Erythroblast (primary cell): ENCODE results near the gene CABP1.
A peak's percentile ranks its signal among the peaks of the same experiment; 100 is the strongest.
"Not testable (repeated sequence)": the region's sequence is repeated elsewhere in the genome, so short reads cannot be mapped to it uniquely, and the experiment has no call there.

Source experiments
- DNase-seq, 2 experiments: peaks; one replicate each; lab custom pipeline; 2025; lab: John Stamatoyannopoulos, UW
- GATA1 ChIP-seq: IDR thresholded peaks from 2 replicates; pipeline ENCODE4 v1.6.1; 2011; ENCODE audit warnings: low read depth, mild to moderate bottlenecking, control low read depth, low read length, moderate library complexity
- POLR2A ChIP-seq: IDR thresholded peaks from 2 replicates; pipeline ENCODE4 v1.6.1; 2011; ENCODE audit warnings: mild to moderate bottlenecking, low read length

CABP1 gene

DNA sequence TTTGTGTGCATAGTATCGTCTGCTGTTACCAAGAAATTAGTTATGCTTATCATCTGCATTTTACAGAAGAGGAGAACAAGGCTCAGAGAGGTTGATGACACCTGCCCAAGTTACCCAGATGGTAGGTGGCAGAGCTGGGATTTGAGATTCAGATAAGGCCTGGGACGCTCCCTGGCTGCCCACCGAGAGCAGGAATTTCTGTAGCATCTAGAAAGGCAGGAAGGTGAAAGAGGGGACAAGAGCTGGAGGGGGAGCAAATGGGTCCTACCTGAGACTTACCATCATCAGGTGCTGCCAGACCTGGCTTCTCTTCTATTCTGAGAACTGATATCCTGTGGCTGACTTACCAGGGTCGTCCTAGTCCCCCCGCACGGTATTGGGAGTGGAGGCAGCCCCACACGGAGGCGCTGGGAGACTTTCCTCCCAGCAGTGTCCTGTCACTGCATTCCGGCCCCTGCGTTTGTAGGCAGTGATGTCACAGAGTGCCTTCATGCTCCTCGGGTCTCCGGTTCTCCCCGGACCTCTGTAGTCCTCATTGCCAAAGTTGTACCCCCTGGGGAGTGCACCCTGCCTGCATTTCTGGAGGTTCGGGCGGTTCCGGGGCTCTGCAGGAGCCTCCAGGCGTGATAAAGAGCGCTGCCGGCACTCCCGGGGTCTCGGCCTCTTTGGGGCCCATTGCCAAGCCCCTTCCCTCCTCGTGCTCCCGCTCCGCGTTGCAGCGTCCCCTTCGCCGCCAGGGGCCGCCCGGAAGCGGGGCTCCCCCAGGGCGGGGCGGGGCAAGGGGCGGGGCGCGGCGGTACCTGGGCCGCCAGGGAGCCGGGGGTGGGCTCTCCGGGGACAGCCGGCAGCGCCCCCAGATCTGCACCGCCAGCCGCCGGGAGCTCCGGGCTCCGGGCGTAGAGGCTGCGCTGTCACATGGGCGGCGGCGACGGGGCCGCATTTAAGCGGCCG lies at the start of gene CABP1:
TSS of gene CABP1 (plus strand) at position 856 of the 951 bp plus-strand sequence. CDS start at position 916, 60 bp downstream.
- no peak for TF ChIP-seq GATA1
- no peak for TF ChIP-seq POLR2A
- peak; percentile 23 to 46 for DNase-seq

DNA sequence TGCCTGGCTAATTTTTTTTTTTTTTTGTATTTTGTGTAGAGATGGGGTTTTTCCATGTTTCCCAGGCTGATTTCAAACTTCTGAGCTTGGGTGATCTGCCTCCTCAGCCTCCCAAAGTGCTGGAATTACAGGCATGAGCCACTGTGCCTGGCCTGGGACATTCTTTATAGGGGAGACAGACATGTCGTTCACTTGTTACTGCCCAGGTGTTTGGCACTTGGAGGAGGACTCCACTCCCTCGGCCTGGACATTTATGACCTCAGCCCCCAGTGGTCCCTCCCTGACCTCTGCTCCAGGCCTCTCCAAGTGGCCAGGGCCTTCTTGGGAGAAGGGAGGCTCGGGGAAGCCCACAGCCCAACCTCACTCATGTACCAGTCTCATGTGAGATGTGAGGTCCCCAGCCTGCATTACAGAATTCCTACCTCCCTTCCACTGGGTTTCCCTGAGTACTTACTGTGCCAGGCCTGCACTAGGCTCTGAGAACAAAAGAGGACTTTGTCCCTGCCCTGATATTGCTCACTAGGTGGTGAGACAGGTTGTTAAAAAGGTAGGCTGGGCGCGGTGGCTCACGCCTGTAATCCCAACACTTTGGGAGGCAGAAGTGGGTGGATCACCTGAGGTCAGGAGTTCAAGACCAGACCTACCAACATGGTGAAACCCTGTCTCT lies 49.6 kb upstream of the CABP1 start:
- no peak for TF ChIP-seq GATA1
- no peak for TF ChIP-seq POLR2A
- no peak for DNase-seq

DNA sequence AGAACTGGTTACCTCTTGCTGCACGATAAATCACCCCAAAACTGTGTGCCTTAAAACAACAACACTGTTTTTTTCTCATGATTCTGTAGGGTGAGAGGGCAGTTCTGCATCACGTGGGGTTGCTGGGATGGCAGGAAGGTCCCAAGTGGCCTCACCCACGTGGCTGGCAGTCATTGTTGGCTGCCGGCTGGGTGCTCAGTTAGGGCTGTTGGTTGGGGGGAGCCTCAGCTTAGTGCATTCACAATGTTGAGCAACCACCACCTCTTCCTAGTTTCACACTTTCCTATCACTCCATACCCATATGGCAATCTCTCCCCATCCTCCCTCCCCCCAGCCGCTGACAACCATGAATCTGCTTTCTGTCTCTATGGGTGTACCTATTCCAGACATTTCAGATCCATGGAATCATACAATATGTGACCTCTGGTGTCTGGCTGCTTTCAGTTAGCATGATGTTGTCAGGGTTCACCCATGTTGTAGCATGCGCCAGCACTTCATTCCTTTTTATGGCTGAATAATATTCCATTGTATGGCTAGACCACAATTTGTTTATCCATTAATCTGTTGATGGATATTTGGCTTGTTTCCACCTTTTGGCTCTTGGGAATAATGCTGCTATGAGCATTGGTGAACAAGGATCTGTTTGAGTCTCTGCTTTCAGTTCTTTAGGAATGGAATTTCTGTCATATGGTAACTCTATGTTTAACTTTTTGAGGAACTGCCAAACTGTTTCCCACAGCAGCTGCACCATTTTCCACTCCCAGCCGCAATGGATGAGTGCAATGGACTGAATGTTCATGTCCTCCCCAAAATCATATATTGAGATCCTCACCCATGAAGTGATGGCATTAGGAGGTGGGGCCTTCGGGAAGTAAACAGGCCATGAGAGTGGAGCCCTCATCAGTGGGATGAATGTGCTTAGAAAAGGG lies 48.0 kb upstream of the CABP1 start:
- DNase-seq: no peak
- TF ChIP-seq GATA1 (no peak), POLR2A (no peak)

DNA sequence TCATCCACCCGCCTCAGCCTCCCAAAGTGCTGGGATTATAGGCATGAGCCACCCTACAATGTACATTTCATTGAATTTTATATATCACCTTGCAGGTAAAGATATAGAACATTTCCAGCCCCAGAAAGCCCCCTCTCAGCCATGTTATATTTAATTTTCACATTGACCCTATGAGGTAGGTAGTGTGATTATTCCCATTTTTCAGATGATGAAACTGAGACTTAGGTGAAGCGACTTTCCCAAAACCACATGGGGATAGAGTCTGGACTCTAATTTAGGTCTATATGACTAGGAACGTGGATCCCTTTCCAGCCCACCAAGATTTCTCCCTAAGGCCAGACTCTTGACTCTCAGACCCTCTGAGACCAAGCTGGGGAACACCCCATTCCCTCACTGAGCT lies 43.5 kb upstream of the CABP1 start:
- TF ChIP-seq POLR2A (no peak), GATA1 (no peak)
- DNase-seq: no peak

DNA sequence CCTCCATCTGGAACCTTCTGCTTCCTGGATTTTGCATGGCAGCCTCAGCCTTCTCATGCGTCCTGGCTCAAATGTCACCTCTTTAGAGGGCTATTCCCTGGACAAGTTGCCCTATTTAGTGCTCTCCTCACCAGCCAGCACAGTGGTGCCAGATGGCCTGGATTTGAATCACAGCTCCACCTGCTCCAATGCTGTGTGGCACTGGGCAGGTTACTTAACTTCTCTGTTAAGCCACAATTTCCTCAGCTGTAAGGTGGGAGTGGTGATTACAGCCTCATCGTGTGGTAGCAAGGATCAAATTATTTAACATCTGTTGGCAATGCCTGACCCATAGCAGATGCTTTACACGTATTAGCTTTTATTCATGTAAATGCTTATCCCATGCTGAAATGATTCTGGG lies 42.6 kb upstream of the CABP1 start:
- DNase-seq: no peak
- TF ChIP-seq POLR2A: no peak
- TF ChIP-seq GATA1: no peak

DNA sequence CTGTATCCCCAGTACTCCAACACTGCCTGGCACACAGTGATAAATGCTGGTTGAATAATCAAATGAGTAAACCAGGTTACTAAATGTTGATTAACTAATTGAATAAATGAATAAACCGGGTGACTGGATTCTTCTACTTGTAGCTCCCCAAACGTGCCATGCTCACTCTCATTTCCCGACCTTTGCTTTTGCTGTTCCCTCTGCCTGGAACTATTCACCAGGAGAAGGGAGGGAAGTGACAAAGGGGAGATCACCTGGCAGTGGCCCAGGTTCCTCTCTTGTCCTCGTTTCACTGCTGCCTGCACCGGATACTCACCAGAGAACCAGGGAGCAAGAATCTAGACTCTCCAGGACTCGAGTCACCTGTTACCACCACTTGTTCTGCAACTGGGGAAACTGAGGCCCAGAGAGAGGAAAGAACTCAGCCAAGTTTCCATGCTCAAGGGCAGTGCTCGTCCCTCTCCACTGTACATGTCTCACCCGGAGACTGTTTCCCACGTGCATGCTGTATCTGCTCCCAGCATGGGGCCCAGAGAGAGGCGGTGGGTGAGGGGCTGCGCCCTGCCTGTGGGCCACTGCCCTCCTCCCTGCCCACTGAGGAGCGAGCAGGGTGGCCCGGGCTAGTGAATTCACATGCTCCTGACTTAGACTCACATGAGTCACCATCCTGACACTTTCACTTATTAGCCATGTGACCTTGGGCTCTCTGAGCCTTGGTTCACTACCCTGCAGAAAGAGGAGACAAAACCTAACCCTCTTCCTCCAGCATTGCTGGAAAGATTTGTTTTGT lies 41.6 kb upstream of the CABP1 start:
- TF ChIP-seq POLR2A: no peak

DNA sequence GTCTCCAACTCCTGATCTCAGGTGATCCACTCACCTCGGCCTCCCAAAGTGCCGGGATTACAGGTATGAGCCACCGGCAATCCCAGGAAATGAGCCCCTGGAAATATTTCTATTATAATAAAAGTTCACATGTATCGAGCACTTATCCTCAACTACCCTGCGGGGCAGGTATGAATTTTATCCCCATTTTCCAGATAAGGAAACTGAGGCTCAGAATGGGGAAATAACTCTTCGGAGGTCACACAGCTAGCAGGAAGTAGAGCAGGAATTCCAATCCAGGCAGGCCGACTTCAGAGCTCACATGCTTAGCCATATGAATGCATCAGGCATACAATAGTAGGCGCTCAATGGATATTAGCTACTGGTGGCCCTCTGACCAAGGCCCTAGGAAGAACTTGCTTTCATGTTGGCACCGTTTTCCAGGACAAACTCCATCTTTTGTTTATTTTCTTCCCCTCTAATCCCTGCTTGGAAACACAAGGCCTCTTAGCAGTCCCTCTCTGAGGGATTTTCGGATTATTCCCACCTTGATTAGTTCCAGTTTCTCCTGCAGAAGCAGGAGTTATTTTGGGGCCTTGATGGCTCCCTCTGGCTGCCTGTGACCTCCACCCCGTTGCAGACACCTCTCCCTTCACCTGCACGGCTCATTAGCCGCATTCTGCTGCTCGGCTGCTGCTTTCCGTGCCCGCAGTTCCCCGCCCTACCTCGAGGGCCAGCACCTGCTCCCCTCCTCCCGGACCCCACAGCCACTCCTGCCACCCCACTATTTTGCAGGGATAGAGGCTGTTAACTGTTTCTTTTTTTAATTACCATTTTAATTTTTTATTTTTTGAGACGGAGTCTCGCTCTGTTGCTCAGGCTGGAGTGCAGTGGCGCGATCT lies 40.5 kb upstream of the CABP1 start:
- no peak for TF ChIP-seq GATA1
- TF ChIP-seq POLR2A: no peak
- no peak for DNase-seq

More for the DNA sequence above, 41.6 kb upstream of the CABP1 start:
- DNase-seq: no peak

DNA sequence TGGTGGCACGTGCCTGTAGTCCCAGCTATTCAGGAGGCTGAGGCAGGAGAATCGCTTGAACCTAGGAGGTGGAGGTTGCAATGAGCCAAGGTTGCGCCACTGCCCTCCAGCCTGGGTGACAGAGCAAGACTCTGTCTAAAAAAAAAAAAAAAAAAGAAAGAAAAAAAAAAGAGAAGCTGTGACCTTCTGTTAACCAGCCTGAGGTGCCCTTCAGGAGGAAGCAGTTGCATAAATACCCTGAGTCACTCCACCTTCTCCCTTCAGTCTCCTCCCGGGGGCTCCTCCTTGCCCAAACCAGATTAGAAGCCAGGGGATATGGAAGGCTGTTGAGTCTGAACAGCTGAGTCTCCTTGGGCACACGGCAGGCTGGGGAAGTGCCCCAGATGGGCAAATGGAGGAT lies 38.0 kb upstream of the CABP1 start:
- peak; percentile 45 to 55 for DNase-seq

DNA sequence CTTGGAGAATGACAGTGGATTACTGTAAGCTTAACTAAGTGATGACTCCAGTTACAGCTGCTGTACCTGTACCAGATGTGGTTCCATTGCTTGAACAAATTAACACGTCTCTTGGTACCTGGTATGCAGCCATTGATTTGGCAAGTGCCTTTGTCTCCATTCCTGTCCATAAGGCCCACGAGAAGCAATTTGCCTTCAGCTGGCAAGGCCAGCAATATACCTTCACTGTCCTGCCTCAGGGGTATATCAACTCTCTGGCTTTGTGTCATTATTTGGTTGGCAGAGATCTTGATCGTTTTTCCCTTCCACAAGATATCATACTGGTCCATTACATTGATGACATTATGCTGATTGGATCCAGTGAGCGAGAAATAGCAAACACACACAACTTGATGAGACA lies 29.9 kb upstream of the CABP1 start:
- TF ChIP-seq GATA1 (no peak), POLR2A (no peak)
- DNase-seq: no peak

DNA sequence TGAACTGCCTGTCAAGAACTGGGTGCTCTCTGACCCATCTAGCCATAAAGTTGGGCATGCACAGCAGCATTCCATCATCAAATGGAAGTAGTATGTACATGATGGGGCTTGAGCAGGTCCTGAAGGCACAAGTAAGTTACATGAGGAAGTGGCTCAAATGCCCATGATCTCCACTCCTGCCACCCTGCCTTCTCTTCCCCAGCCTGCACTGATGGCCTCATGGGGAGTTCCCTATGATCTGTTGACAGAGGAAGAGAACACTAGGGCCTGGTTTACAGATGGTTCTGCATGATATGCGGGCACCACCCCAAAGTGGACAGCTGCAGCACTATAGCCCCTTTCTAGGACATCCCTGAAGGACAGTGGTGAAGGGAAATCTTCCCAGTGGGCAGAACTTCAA lies 28.9 kb upstream of the CABP1 start:
- DNase-seq: peak; percentile 21 to 64

DNA sequence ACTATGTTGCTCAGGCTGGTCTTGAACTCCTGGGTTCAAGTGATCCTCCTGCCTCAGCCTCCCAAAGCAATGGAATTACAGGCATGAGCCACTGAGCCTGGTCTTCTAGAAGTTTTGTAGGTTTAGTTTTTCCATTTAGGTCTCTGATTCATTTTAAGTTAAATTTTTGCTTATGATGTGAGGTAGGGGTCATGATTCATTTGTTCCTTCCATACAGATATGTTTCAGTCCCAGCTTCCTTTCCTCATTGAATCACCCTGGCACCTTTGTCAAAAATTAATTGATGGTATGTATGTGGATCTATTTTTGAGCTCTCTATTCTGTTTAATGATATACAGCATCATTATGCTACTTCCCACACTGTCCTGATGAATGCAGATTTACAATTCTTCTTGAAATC lies 25.6 kb upstream of the CABP1 start:
- no peak for DNase-seq
- no peak for TF ChIP-seq GATA1
- no peak for TF ChIP-seq POLR2A

DNA sequence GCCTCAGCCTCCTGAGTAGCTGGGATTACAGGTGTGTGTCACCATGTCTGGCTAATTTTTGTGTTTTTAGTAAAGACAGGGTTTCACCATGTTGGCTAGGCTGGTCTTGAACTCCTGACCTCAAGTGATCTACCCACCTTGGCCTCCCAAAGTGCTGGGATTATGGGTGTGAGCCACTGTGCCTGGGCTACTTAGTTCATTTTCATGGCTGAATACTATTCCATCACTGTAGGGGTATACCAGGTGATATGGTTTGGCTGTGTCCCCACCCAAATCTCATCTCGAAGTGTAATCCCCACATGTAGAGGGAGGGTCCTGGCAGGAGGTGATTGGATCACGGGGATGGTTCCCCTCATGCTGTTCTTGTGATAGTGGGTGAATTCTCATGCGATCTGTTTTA lies 23.2 kb upstream of the CABP1 start:
- DNase-seq: not testable (repeated sequence)

DNA sequence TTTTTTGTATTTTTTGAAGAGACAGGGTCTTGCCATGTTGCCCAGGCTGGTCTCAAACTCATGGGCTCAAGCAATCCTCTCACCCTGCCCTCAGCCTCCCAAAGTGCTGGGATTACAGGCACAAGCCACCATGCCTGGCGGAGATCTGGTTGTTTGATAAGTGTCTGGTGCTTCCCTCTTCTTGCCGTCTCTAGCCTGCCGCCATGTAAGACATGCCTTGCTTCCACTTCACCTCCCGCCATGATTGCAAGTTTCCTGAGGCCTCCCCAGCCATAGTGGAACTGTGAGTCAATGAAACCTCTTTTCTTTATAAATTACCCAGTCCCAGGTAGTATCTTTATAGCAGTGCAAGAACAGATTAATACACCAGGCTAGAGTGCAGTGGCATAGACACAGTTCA lies 22.7 kb upstream of the CABP1 start:
- DNase-seq: not testable (repeated sequence)
